Keratinocyte (primary cell): ENCODE data around the gene KRT33A.

Experiments used
- CTCF ChIP-seq, 3 experiments: IDR thresholded peaks in 1 of 3; conservative IDR thresholded peaks in 1 of 3; optimal IDR thresholded peaks in 1 of 3; 2 replicates in 2 of 3; 3 replicates in 1 of 3; pipeline versions ENCODE3 to v1.5.1; 2011; ENCODE audit warnings: low read length in 3 of 3, mild to moderate bottlenecking in 3 of 3, moderate library complexity in 2 of 3, control low read depth in 1 of 3, inconsistent platforms in 1 of 3; ENCODE audit not compliant: insufficient read depth in 2 of 3; ENCODE audit errors: extremely low read depth in 1 of 3
- EZH2 ChIP-seq: IDR thresholded peaks from one replicate; pipeline ENCODE4 v1.6.1; 2012; ENCODE audit warnings: inconsistent platforms, mild to moderate bottlenecking, low read length, moderate library complexity

- TF ChIP-seq CTCF (optimal IDR thresholded peaks at IDR 0.05 in 1 of 3, IDR thresholded peaks at IDR 0.05 in 1 of 3, conservative IDR thresholded peaks at IDR 0.05 in 1 of 3; ENCODE audit: extremely low read depth in 1 of 3, insufficient read depth in 2 of 3, low read length in 3 of 3) (no peak), EZH2 (no peak)
These were observed 52.0 kb downstream of the KRT33A start for GRCh38 chr17:41298458-41299135.
